DOHH2 (cell line): ENCODE data around the gene SLC66A3.
"Not testable (repeated sequence)": the region's sequence is repeated elsewhere in the genome, so short reads cannot be mapped to it uniquely, and the experiment has no call there.

ENCODE experiments used
- H3F3A ChIP-seq: fragments of 200-600 bp; sonication (generic), shearing (Covaris generic); 2 replicates; pipeline ENCODE4 v1.6.0; 2016; ENCODE audit warnings: antibody characterized with exemption, mild to moderate bottlenecking; ENCODE audit not compliant: control insufficient read depth, insufficient read depth
- H3K27ac ChIP-seq: fragments of 200-600 bp; sonication (generic); 2 replicates; pipeline ENCODE4 v1.5.1; 2014; ENCODE audit warnings: low read depth, mild to moderate bottlenecking, low read length, moderate library complexity
- H3K27me3 ChIP-seq: fragments of 200-600 bp; sonication (generic); 2 replicates; pipeline ENCODE4 v1.6.1; 2014; ENCODE audit warnings: mild to moderate bottlenecking, low read length, mixed read lengths; ENCODE audit not compliant: control insufficient read depth
- H3K36me3 ChIP-seq: fragments of 200-600 bp; sonication (generic); 2 replicates; pipeline ENCODE4 v1.6.1; 2014; ENCODE audit warnings: mild to moderate bottlenecking, low read length, moderate library complexity, mixed read lengths; ENCODE audit not compliant: control insufficient read depth
- H3K4me1 ChIP-seq: fragments of 200-600 bp; sonication (generic); 2 replicates; pipeline ENCODE4 v1.6.1; 2014; ENCODE audit warnings: mild to moderate bottlenecking, low read length, mixed read lengths; ENCODE audit not compliant: control insufficient read depth
- H3K4me2 ChIP-seq: fragments of 200-600 bp; sonication (generic); 2 replicates; pipeline ENCODE4 v1.6.0; 2014; ENCODE audit warnings: mild to moderate bottlenecking, low read length, moderate library complexity
- H3K4me3 ChIP-seq: fragments of 200-600 bp; sonication (generic); 2 replicates; pipeline ENCODE4 v1.5.1; 2014; ENCODE audit warnings: mild to moderate bottlenecking, low read length, mixed read lengths
- H3K79me2 ChIP-seq: fragments of 200-600 bp; sonication (generic); 2 replicates; pipeline ENCODE4 v1.6.1; 2014; ENCODE audit warnings: mild to moderate bottlenecking, low read length, mixed read lengths; ENCODE audit not compliant: control insufficient read depth
- H3K9me2 ChIP-seq: fragments of 200-600 bp; sonication (generic); replicated peaks from 2 replicates; pipeline ENCODE4 v1.6.1; 2014; ENCODE audit warnings: mild to moderate bottlenecking, low read length, mixed read lengths; ENCODE audit not compliant: control insufficient read depth
- H3K9me3 ChIP-seq: fragments of 200-600 bp; sonication (generic); 2 replicates; pipeline ENCODE4 v1.6.1; 2014; ENCODE audit warnings: antibody characterized with exemption, low read length, mixed read lengths; ENCODE audit not compliant: control insufficient read depth, insufficient read depth
- H4K20me1 ChIP-seq: fragments of 200-600 bp; sonication (generic); 2 replicates; pipeline ENCODE4 v1.6.0; 2014; ENCODE audit warnings: low read depth, mild to moderate bottlenecking, antibody characterized with exemption, low read length, moderate library complexity; ENCODE audit not compliant: control insufficient read depth, insufficient read depth
- EZH2phosphoT487 ChIP-seq: fragments of 200-600 bp; sonication (generic); IDR thresholded peaks from 2 replicates; pipeline ENCODE4 v1.6.1; 2017; ENCODE audit warnings: borderline replicate concordance, mild to moderate bottlenecking, antibody characterized with exemption, low read length, moderate library complexity, mixed read lengths
- TF ChIP-seq, protein P1 (sequence below): fragments of 200-600 bp; sonication (generic); IDR thresholded peaks from one replicate; pipeline ENCODE4 v1.5.1; 2014; ENCODE audit warnings: antibody characterized with exemption, mild to moderate bottlenecking, low read depth, low read length; ENCODE audit not compliant: poor library complexity, severe bottlenecking

SLC66A3 gene

DNA sequence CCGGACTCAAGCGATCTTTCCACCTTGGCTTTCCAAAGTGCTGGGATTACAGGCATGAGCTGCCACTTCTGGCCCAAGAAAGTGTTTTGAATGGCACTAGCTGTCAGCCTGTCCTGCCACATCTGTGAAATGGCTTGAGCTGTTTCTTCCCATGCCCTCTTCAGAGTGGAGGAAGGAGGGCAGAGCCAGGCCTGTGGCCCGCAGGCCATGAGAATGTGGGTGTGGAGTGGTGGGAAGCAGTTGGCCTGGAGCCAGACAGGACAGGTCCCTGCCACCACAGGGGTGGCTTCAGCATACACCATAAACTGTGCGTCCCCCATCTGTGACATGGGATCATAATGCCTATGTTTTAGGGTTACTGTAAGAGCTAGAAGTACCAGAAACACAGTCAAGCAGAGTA, 6.5 kb downstream of the SLC66A3 start:
- Histone ChIP-seq H3K4me2 (no peak overlapping the region), H3F3A (no peaks in the 10 kb centered on the region), H3K79me2 (no peaks in the 10 kb centered on the region), H3K36me3 (no peaks in the 10 kb centered on the region), H3K4me1 (no peaks in the 10 kb centered on the region), H3K27ac (no peak overlapping the region), H3K4me3 (no peak overlapping the region), H4K20me1 (no peaks in the 10 kb centered on the region), H3K9me2 (no peaks in the 10 kb centered on the region), H3K27me3 (no peaks in the 10 kb centered on the region), H3K9me3 (no peaks in the 10 kb centered on the region)
- no peak for TF ChIP-seq EZH2phosphoT487
- TF ChIP-seq, protein P1, sequence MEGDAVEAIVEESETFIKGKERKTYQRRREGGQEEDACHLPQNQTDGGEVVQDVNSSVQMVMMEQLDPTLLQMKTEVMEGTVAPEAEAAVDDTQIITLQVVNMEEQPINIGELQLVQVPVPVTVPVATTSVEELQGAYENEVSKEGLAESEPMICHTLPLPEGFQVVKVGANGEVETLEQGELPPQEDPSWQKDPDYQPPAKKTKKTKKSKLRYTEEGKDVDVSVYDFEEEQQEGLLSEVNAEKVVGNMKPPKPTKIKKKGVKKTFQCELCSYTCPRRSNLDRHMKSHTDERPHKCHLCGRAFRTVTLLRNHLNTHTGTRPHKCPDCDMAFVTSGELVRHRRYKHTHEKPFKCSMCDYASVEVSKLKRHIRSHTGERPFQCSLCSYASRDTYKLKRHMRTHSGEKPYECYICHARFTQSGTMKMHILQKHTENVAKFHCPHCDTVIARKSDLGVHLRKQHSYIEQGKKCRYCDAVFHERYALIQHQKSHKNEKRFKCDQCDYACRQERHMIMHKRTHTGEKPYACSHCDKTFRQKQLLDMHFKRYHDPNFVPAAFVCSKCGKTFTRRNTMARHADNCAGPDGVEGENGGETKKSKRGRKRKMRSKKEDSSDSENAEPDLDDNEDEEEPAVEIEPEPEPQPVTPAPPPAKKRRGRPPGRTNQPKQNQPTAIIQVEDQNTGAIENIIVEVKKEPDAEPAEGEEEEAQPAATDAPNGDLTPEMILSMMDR = no peak

DNA sequence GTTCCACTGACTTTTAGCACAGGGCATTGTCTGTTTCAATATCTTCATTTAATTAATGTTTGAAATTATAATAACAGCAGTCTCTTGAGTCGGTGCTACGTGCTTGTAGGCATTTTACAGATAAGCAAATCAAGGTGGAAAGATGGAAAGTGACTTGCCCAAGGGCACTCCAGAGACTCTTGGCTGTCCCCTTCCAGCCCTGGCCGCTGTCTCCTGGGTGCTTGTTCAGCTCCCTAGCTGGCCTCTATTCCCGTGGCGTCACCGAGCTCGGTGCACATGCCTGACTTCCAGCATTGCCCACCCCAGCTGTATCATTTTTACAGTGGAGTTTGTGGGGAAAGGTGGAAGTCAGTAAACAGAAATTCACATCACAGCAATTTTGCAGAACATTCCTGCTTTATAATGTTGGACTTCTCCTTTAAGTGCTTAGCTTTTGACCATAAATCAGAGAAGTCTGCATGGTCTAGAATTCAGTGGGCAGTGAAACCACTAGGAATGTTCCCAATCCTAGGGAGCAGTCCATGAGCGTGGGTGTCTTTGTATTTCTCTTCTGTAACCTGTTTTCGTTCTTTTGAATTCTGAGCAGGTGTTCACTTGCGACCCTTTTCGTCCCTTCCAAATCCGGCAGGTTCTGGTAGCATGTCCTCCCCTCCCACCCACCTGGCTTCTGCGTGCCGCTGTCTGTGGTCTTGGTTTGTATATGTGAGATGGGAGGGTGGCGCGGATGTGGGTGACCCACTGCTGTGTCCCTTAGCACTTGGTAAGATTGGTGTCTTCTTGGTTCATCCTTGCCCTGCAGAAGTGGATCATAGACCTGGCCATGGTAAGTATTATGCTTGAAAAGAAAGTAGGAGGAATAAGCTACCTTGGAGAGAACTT, 8.4 kb downstream of the SLC66A3 start:
- TF ChIP-seq EZH2phosphoT487 = no peak
- TF ChIP-seq, protein P1 = no peak
- H3K4me3 ChIP-seq = no peak overlapping the region
- H3K79me2 ChIP-seq = no peaks in the 10 kb centered on the region
- H3K4me1 ChIP-seq = no peaks in the 10 kb centered on the region
- H3K9me2 ChIP-seq = no peaks in the 10 kb centered on the region
- no peaks in the 10 kb centered on the region for H3K36me3 ChIP-seq
- H3K27me3 ChIP-seq = no peaks in the 10 kb centered on the region
- H3K9me3 ChIP-seq = no peaks in the 10 kb centered on the region
- H4K20me1 ChIP-seq = no peaks in the 10 kb centered on the region
- H3K4me2 ChIP-seq = no peak overlapping the region
- no peak overlapping the region for H3K27ac ChIP-seq
- H3F3A ChIP-seq = no peaks in the 10 kb centered on the region

DNA sequence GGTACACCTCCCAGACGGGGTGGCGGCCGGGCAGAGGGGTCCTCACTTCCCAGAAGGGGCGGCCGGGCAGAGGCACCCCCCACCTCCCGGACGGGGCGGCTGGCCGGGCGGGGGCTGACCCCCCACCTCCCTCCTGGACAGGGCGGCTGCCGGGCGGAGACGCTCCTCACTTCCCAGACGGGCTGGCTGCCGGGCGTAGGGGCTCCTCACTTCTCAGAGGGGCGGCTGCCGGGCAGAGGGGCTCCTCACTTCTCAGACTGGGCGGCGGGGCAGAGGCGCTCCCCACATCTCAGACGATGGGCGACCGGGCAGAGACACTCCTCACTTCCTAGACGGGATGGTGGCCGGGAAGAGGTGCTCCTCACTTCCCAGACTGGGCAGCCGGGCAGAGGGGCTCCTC, 9.8 kb downstream of the SLC66A3 start:
- H3K4me3 ChIP-seq, H3K79me2 ChIP-seq, H3K27me3 ChIP-seq, H3F3A ChIP-seq, H3K9me2 ChIP-seq, H3K27ac ChIP-seq, H3K9me3 ChIP-seq, H4K20me1 ChIP-seq, H3K4me1 ChIP-seq, H3K4me2 ChIP-seq, H3K36me3 ChIP-seq: not testable (repeated sequence)

DNA sequence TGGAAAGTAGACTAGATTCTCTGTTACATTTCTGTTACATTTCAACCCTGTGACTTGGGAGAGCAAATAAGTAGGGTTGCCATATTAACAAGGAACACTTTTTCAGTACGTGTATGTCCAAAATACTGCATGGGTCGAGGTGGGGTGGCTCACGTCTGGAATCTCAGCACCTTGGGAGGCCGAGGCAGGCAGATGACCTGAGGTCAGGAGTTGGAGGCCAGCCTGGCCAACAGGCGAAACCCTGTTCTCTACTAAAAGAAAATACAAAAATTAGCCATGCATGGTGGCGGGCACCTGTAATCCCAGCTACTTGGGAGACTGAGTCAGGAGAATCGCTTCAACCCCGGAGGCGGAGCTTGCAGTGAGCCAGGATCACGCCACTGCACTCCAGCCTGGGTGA, 11.2 kb downstream of the SLC66A3 start:
- Histone ChIP-seq H3K4me3 (no peak overlapping the region), H4K20me1 (no peaks in the 10 kb centered on the region), H3K27ac (no peak overlapping the region), H3K9me2 (no peaks in the 10 kb centered on the region), H3F3A (no peaks in the 10 kb centered on the region), H3K79me2 (no peaks in the 10 kb centered on the region), H3K9me3 (no peaks in the 10 kb centered on the region), H3K27me3 (no peaks in the 10 kb centered on the region), H3K4me2 (no peak overlapping the region), H3K36me3 (no peaks in the 10 kb centered on the region), H3K4me1 (no peaks in the 10 kb centered on the region)
- TF ChIP-seq EZH2phosphoT487 = no peak
- TF ChIP-seq, protein P1 = no peak
